T-helper 1 cell treated with Interleukin-12 subunit alpha and Interleukin-12 subunit beta and Interleukin-4 antibody, amounts not matched to agents 30 μg/mL and 1 μg/mL, for 36 hours (primary cell): ENCODE measurements around the gene METTL6.
"Not testable (repeated sequence)": the region's sequence is repeated elsewhere in the genome, so short reads cannot be mapped to it uniquely, and the experiment has no call there.

Experiments used
- H3K27ac Mint-ChIP-seq: one replicate; pipeline ENCODE4 v1.8.0; 2021; ENCODE audit warnings: mild to moderate bottlenecking, mixed read lengths
- H3K27me3 Mint-ChIP-seq: one replicate; pipeline ENCODE4 v1.8.0; 2021; ENCODE audit warnings: low read depth, mixed read lengths
- H3K36me3 Mint-ChIP-seq: one replicate; pipeline ENCODE4 v1.8.0; 2021; ENCODE audit warnings: low read depth, mixed read lengths
- H3K4me1 Mint-ChIP-seq: one replicate; pipeline ENCODE4 v1.8.0; 2021; ENCODE audit warnings: low read depth, mixed read lengths
- H3K4me3 Mint-ChIP-seq: one replicate; pipeline ENCODE4 v1.8.0; 2021; ENCODE audit warnings: mild to moderate bottlenecking, moderate library complexity, mixed read lengths
- H3K9me3 Mint-ChIP-seq: one replicate; pipeline ENCODE4 v1.8.0; 2021; ENCODE audit warnings: mixed read lengths

METTL6 gene

DNA sequence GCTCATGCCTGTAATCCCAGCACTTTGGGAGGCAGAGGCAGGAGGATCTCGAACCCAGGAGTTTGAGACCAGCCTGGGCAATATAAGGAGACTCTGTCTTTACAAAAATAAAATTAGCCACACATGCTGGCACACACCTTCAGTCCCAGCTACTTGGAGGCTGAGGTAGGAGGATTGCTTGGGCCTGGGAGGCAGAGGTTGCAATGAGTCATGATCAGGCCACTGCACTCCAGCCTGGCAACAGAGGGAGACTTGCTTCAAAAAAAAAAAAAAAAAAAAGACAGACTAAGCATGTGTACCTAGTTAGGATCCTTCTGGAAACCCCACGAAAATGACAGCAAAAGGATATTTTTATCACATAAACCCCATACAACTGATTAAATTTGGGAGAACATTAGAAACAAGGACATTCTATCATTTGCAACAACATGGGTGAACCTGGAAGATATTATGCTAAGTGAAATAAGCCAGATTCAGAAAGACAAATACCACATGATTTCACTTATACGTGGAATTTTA is 44.9 kb downstream of the METTL6 start:
- Mint-ChIP-seq H3K9me3 (no peaks in the 10 kb centered on the region), H3K27ac (no peak overlapping the region), H3K36me3 (peaks cover 4% of the 10 kb centered on the region), H3K4me1 (peaks cover 9% of the 10 kb centered on the region), H3K27me3 (peaks cover 5% of the 10 kb centered on the region), H3K4me3 (no peak overlapping the region)

DNA sequence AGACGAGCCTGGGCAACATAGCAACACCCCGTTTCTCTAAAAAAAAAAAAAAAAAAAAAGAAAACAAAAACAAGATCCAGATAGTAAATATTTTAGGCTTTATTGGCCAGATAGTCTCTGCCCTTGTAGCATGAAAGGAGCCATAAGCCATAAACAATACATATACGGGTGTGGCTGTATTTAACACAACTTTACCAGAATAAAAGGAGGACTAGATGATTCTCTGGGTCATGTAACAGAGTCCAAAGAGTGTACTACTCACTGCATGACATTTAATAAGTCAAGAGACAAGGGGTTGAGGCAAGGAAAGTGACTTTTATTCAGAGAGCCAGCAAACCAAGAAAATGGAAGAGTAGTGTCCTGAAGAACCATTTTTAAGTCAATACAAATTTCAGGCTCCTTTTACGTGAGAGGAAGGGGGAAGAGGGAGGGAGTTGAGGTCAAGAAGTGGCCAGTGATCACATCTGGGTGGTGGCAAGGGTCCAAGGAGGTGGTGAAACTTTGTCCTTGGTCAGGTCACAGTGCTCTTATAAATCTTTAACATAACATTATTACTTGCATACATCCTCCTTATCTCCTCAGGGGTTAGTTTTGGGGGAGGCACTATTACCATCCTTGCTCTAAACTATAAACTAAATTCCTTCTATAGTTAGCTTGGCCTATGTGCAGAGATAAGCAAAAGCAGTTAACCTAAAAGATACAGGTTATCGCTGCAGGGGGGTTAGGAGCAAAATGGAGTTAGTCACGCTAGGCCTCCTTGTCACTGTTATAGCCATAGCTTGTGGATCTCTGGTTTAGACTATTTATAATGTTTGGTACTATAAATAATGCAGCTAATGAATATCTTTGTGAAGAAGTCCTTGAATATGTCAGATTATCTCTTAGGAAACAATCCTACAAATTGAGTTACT is 46.1 kb downstream of the METTL6 start:
- Mint-ChIP-seq H3K36me3 (peaks cover 2% of the 10 kb centered on the region), H3K27me3 (peaks cover 5% of the 10 kb centered on the region), H3K27ac (no peak overlapping the region), H3K4me1 (peaks cover 8% of the 10 kb centered on the region), H3K4me3 (no peak overlapping the region), H3K9me3 (no peaks in the 10 kb centered on the region)

- peaks cover 2% of the 10 kb centered on the region for H3K36me3 Mint-ChIP-seq
- H3K4me1 Mint-ChIP-seq: peaks cover 8% of the 10 kb centered on the region
- H3K4me3 Mint-ChIP-seq: no peak overlapping the region
- no peaks in the 10 kb centered on the region for H3K9me3 Mint-ChIP-seq
- peaks cover 5% of the 10 kb centered on the region for H3K27me3 Mint-ChIP-seq
- peak overlapping the region; percentile 84 for H3K27ac Mint-ChIP-seq
Observed at GRCh38 chr3:15377961-15378791, 49.2 kb downstream of the METTL6 start.

DNA sequence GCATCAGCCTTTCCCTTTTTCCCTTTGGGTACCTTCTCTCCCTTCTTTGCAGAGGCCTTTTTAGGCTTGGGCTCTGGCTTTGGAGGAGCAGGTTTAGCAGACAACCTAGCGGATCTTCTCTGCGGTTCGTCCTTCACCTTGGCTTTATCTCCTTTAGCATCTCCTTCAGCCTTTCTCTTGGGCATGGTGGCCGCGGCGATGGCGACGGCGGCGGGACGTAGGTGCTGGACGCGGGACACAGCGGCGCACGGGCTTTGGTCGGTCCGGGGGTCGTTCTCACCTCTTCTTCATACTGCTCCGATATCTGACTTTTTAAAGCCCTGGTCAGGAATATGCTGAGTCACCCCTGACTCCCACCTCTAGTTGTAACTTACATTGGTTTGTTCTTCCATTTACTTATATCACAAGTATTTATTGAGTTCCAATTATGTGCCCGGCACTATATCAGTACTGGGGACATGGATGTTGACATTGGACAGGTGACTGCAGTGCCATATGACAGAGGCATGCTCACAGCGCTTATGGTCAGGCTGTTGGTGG is 51.8 kb downstream of the METTL6 start:
- H3K4me1 Mint-ChIP-seq: peaks cover 8% of the 10 kb centered on the region
- H3K9me3 Mint-ChIP-seq: no peaks in the 10 kb centered on the region
- peaks cover under 1% of the 10 kb centered on the region for H3K27me3 Mint-ChIP-seq
- no peaks in the 10 kb centered on the region for H3K36me3 Mint-ChIP-seq
- H3K4me3 Mint-ChIP-seq: no peak overlapping the region
- H3K27ac Mint-ChIP-seq: no peak overlapping the region

- no peak overlapping the region for H3K4me3 Mint-ChIP-seq
- H3K36me3 Mint-ChIP-seq: no peaks in the 10 kb centered on the region
- no peaks in the 10 kb centered on the region for H3K9me3 Mint-ChIP-seq
- H3K27me3 Mint-ChIP-seq: peaks cover 4% of the 10 kb centered on the region
- H3K27ac Mint-ChIP-seq: no peak overlapping the region
- H3K4me1 Mint-ChIP-seq: peaks cover 11% of the 10 kb centered on the region
Observed at GRCh38 chr3:15372918-15373317, 54.4 kb downstream of the METTL6 start.

DNA sequence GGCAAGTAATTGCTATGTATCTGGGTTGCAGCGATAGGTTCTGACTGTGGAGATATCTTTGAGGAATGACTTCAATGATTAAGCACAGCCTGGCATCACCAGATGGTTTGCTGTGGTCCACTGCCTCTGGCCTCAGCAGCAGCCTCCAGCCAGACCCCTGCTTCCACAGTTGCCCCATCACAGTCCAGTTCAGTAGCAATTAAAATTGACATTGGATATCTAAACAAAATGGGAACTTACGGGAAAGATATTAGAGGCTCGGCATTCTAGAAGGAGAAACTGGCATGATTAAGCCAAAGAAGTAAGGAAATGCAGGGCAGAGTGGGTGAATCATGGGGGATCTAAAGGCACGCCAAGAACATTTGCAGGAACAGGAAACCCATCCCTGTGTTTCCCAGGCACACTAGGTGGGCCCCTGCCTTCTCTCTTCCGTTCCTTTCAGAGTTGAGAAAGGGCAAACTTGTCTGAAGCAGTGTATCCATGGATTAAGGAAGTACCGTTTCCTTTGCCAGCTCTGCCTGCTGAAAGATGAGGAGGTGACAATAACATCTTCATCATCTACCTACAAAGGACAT is 58.7 kb downstream of the METTL6 start:
- H3K27ac Mint-ChIP-seq: no peak overlapping the region
- H3K36me3 Mint-ChIP-seq: peaks cover 11% of the 10 kb centered on the region
- no peak overlapping the region for H3K4me3 Mint-ChIP-seq
- H3K4me1 Mint-ChIP-seq: peaks cover 30% of the 10 kb centered on the region
- peaks cover 4% of the 10 kb centered on the region for H3K27me3 Mint-ChIP-seq
- H3K9me3 Mint-ChIP-seq: no peaks in the 10 kb centered on the region

GRCh38 chr3:15367059-15367458 is 60.3 kb downstream of the METTL6 start:
- H3K4me1 Mint-ChIP-seq: peaks cover 37% of the 10 kb centered on the region
- H3K27me3 Mint-ChIP-seq: peaks cover 4% of the 10 kb centered on the region
- H3K9me3 Mint-ChIP-seq: no peaks in the 10 kb centered on the region
- peak overlapping the region; percentile 65 for H3K27ac Mint-ChIP-seq
- peaks cover 11% of the 10 kb centered on the region for H3K36me3 Mint-ChIP-seq
- peak overlapping the region; percentile 38 for H3K4me3 Mint-ChIP-seq

DNA sequence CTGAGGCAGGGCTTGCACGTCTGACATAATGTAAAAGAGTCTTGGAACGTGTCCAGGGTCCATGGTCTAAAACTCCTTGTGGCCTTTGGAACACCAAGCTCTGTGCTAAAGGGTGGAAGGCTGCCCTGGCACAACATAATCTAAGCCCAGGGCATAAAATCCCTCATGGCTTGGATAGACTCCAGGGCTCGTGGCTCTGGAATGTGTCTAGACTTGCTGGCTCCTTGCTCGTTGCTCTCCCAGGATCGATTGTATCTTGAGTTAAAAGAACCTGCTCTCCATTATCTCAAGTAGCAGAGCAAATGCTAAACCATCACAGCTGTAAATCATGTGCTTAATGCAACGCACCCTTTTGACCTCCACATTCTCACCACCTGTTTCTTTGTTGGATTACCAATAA is 63.3 kb downstream of the METTL6 start:
- not testable (repeated sequence) for H3K27me3 Mint-ChIP-seq, H3K9me3 Mint-ChIP-seq, H3K4me3 Mint-ChIP-seq, H3K27ac Mint-ChIP-seq
- Mint-ChIP-seq H3K4me1 (peaks cover 51% of the 10 kb centered on the region), H3K36me3 (peaks cover 11% of the 10 kb centered on the region)

GRCh38 chr3:15361494-15362214 is 65.7 kb downstream of the METTL6 start:
- H3K4me3 Mint-ChIP-seq: peak overlapping the region; percentile 33
- H3K4me1 Mint-ChIP-seq: peaks cover 45% of the 10 kb centered on the region
- H3K27ac Mint-ChIP-seq: peak overlapping the region; percentile 76
- no peaks in the 10 kb centered on the region for H3K27me3 Mint-ChIP-seq
- no peaks in the 10 kb centered on the region for H3K9me3 Mint-ChIP-seq
- H3K36me3 Mint-ChIP-seq: peaks cover 12% of the 10 kb centered on the region

DNA sequence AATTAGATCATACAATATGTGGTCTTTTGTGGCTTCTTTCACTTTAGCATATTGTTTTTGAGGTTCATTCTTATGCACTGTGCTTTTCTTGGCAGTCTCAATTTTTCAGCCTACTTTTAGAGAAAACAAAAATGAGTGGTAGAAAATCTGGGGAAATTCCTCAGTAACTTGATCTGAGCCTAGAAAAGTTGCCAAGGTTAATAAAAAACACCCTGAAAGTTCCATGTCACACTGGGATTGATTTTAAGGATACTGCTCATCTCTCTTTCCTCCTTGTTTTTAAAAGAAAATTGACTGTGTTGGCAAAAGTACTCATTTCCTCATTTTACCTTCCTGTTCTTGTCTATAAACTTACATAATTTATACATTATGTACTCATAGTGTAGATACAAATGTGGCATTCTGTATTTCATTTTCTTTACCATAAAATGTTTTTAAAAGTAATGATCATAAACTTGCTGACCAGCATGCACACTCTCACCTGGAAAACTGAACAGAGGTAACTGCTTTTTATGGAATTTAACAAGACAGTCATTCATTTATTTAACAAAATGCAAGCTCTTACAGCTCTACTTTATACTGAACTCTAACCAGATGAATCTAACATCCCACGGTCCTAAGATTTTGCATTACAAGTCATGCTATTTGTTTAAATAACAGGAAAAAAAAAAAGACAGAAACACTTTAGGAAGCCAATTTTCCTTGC is 66.4 kb downstream of the METTL6 start:
- Mint-ChIP-seq H3K27me3 (no peaks in the 10 kb centered on the region), H3K4me3 (peak overlapping the region; percentile 29), H3K27ac (peak overlapping the region; percentile 76), H3K9me3 (no peaks in the 10 kb centered on the region), H3K4me1 (peaks cover 47% of the 10 kb centered on the region), H3K36me3 (peaks cover 13% of the 10 kb centered on the region)
